GM06990 (cell line): Measurements from ENCODE around the gene CHPF2.

Experiments
- DNase-seq: peaks from one replicate; pipeline ENCODE4 v3.0.0-alpha.2; 2011; ENCODE audit not compliant: insufficient read length; ENCODE audit errors: extremely low read depth
- H3K27me3 ChIP-seq: replicated peaks from 2 replicates; pipeline ENCODE4 v1.6.0; 2011; ENCODE audit warnings: low read length; ENCODE audit not compliant: control insufficient read depth, insufficient read depth
- H3K36me3 ChIP-seq: 2 replicates; pipeline ENCODE4 v1.5.1; 2011; ENCODE audit warnings: low read length; ENCODE audit not compliant: control insufficient read depth, insufficient read depth
- H3K4me3 ChIP-seq: replicated peaks from 2 replicates; pipeline ENCODE4 v1.5.1; 2011; ENCODE audit warnings: low read depth, mild to moderate bottlenecking, control low read depth, low read length
- CTCF ChIP-seq: IDR thresholded peaks from 2 replicates; pipeline ENCODE4 v1.5.1; 2011; ENCODE audit warnings: low read length, control low read depth, mild to moderate bottlenecking, inconsistent platforms; ENCODE audit not compliant: insufficient read depth, poor library complexity, severe bottlenecking

The CHPF2 gene

GRCh38 chr7:151207804-151208203 lies 24.5 kb upstream of the CHPF2 start:
- TF ChIP-seq CTCF: no peak
- H3K27me3 ChIP-seq: no peaks in the 10 kb centered on the region
- no peak for DNase-seq

DNA sequence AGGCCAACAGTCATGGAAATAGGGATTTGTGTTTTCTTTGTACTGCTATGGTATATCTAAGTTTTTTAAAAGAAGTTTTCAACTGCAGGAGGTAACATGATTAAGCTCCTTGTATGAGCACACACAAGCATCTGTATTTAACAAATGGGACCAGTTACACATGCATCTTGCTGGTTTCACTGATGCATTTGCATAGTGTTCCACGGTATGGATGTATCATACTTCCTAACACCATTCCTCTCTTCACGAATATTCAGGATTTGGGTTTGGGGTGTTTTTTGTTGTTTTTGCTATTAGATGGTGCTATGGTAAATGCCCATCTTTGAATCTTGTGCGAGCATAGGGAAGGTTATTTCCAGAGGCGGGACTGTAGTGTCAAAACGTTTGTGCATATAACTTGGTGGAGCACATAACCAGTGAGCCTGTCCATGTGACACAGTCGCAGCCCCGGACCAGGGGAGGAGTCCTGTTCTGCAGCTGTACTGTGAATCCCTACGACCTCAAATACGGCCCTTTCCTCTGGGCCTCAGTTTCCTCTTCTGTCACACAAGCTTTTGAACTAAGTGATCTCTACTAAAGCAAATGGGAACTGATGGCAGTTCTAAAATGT lies 23.9 kb upstream of the CHPF2 start:
- Histone ChIP-seq H3K36me3 (peaks cover 2% of the 10 kb centered on the region), H3K4me3 (no peak overlapping the region), H3K27me3 (no peaks in the 10 kb centered on the region)
- no peak for TF ChIP-seq CTCF
- no peak for DNase-seq

More at GRCh38 chr7:151207804-151208203, 24.5 kb upstream of the CHPF2 start:
- Histone ChIP-seq H3K36me3 (no peaks in the 10 kb centered on the region), H3K4me3 (no peak overlapping the region)

DNA sequence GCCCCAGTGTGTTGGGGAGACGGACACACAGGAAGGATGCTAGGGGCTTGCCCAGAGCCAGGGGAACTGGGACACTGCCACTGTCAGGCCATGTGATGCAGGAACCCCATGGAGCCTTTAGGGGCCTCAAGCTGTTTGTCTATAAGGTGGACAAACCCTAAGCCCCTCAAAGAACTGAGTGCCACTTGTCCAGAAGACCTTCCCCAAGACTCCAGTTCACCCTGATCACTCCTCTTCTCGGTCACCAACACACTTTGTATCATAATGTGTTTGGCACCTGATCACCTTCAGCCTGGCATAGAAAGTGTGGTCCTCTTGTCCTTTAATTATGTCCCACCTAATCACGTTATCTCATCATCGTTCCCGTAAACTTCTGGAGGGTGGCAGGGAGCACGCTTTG lies 22.7 kb upstream of the CHPF2 start:
- no peak overlapping the region for H3K4me3 ChIP-seq
- peaks cover 9% of the 10 kb centered on the region for H3K36me3 ChIP-seq
- no peaks in the 10 kb centered on the region for H3K27me3 ChIP-seq
- TF ChIP-seq CTCF: no peak
- no peak for DNase-seq

DNA sequence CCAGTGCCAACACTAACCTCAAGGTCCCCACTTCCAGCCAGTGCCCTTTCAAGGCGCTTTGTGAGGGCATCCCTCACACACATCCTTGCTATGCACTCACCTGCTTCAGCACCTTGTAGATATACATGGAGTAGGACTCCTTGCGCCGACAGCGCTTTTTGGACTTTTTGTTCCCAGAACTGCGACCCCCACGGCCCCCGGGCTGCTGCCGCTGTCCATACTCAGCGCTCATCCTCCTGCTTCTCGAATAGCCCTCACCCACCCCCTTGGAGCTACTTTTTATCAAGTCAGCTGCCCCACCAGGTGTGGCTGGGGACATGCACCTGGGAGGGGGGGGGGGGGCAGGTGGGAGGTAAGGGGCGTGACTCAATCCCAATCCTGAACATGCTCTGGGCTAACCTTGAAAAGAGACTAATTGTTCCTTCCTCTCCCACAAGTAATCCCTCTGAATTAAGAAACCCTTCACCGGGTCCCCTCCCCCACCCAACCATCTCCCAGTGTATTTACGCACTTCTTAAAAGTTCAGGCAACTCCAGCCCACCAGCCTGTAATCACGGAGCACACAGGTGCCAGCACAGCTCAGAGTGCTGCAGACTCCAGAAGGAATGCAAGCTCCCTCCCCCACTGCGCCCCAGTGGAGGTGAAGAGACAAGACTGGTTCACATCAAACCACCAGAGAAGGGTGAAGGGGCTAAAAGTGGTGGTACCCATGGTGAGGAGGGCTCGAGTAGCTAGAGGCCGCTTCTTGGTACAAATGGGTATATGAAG lies 22.0 kb upstream of the CHPF2 start, which contains the start of gene H2BK1:
H2BK1 (minus strand) TSS at position 402 of the 768 bp plus-strand sequence; CDS start at position 232, 170 bp downstream.
- TF ChIP-seq CTCF: no peak
- Histone ChIP-seq H3K27me3 (no peaks in the 10 kb centered on the region), H3K36me3 (peaks cover 15% of the 10 kb centered on the region), H3K4me3 (no peak within 1 kb of the TSS)
- DNase-seq: no peak

- no peak overlapping the region for H3K4me3 ChIP-seq
- no peaks in the 10 kb centered on the region for H3K27me3 ChIP-seq
- DNase-seq: no peak
- no peak for TF ChIP-seq CTCF
- peaks cover 21% of the 10 kb centered on the region for H3K36me3 ChIP-seq
Measured at GRCh38 chr7:151211155-151211772, 21.0 kb upstream of the CHPF2 start.
